Common myeloid progenitor, CD34-positive (primary cell): Measurements from ENCODE around the gene CCDC81.

Source experiments
- CTCF ChIA-PET: fragments of 350-600 bp; sonication (Branson Sonifier 250); formaldehyde crosslinking; loops from one replicate; lab custom pipeline; 2021; ENCODE audit warnings: antibody characterized with exemption; lab: Charles Lee
- POLR2A ChIA-PET: fragments of 350-600 bp; sonication (Branson Sonifier 250); formaldehyde crosslinking; loops from one replicate; lab custom pipeline; 2021; ENCODE audit warnings: antibody characterized with exemption; lab: Charles Lee
- DNase-seq, 3 donors: peaks; one replicate each; pipeline versions ENCODE4 v3.0.0 to v3.0.0-alpha.2; 2013
- H3K27ac ChIP-seq, 2 experiments: 1 replicate in 1 of 2; 2 replicates in 1 of 2; pipeline ENCODE4 v1.7.0; 2013; ENCODE audit warnings: inconsistent platforms in 2 of 2, low read length in 2 of 2, mild to moderate bottlenecking in 2 of 2, low read depth in 1 of 2, moderate library complexity in 1 of 2; ENCODE audit not compliant: severe bottlenecking in 2 of 2, insufficient read depth in 1 of 2, poor library complexity in 1 of 2
- H3K27me3 ChIP-seq, 5 experiments: replicated peaks in 2 of 5; 1 replicate in 3 of 5; 2 replicates in 2 of 5; pipeline versions ENCODE4 v1.6.1 to v1.7.0; 2013; ENCODE audit warnings: low read length in 4 of 5, mild to moderate bottlenecking in 2 of 5, moderate library complexity in 2 of 5, inconsistent platforms in 1 of 5; ENCODE audit not compliant: insufficient read depth in 5 of 5, control insufficient read depth in 4 of 5
- H3K36me3 ChIP-seq, 4 experiments: 1 replicate in 2 of 4; 2 replicates in 2 of 4; pipeline versions ENCODE4 v1.6.1 to v1.7.0; 2013; ENCODE audit warnings: low read length in 3 of 4, control low read depth in 1 of 4, mild to moderate bottlenecking in 1 of 4; ENCODE audit not compliant: control insufficient read depth in 4 of 4, insufficient read depth in 4 of 4
- H3K4me1 ChIP-seq, 4 experiments: 1 replicate in 3 of 4; 2 replicates in 1 of 4; pipeline versions ENCODE4 v1.6.1 to v1.7.1; 2013; ENCODE audit warnings: low read length in 3 of 4, mild to moderate bottlenecking in 3 of 4, control low read depth in 1 of 4, inconsistent platforms in 1 of 4, moderate library complexity in 1 of 4; ENCODE audit not compliant: control insufficient read depth in 4 of 4, insufficient read depth in 4 of 4; ENCODE audit errors: control extremely low read depth in 1 of 4
- H3K4me3 ChIP-seq, 7 experiments: 1 replicate in 4 of 7; 2 replicates in 3 of 7; pipeline versions ENCODE4 v1.5.1 to v1.7.0; 2013; ENCODE audit warnings: mild to moderate bottlenecking in 7 of 7, low read length in 6 of 7, moderate library complexity in 6 of 7, inconsistent platforms in 2 of 7, low read depth in 2 of 7, control low read depth in 1 of 7; ENCODE audit not compliant: insufficient read depth in 4 of 7, control insufficient read depth in 1 of 7; ENCODE audit errors: extremely low read depth in 1 of 7
- H3K9me3 ChIP-seq, 5 experiments: 1 replicate in 4 of 5; 2 replicates in 1 of 5; pipeline versions ENCODE4 v1.6.1 to v1.7.1; 2013; ENCODE audit warnings: low read length in 4 of 5, mild to moderate bottlenecking in 2 of 5, inconsistent platforms in 1 of 5, low read depth in 1 of 5, moderate library complexity in 1 of 5; ENCODE audit not compliant: control insufficient read depth in 4 of 5, insufficient read depth in 2 of 5; ENCODE audit errors: control extremely low read depth in 1 of 5
- WGBS: methylation state at CpG from one replicate; pipeline ENCODE4 v1.1.5; 2013; ENCODE audit not compliant: insufficient coverage; 5-methylcytosine and 5-hydroxymethylcytosine counted together

The CCDC81 gene

DNA sequence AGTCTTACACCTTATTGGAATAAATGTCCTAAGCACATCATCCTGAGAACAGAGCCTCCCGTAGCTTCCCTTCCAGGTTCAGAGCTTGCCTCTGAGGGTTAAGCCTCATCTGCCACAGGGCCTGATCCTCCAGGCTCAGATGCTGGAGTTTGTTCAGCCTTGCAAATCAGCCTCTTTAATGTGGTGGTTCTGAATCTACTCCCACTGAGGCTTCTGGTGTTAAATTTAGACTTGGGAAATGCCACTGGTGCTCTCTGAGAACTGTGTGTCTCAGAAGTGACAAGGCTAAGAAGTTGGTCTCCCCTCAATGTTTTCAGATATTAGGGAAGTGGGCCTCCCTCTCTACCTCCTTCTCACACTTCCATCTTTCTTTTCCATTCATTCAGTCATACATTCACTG, 68.7 kb downstream of the CCDC81 start:
- no peaks in the 10 kb centered on the region for H3K9me3 ChIP-seq
- H3K4me1 ChIP-seq = peaks cover 0 to 11% (median 4%) of the 10 kb centered on the region in 4 experiments
- H3K27me3 ChIP-seq = no peaks in the 10 kb centered on the region
- H3K36me3 ChIP-seq = peaks cover 0 to 66% (median 20%) of the 10 kb centered on the region in 4 experiments
- POLR2A ChIA-PET = no interaction called here
- no peak for DNase-seq
- H3K27ac ChIP-seq = no peak overlapping the region
- no peak overlapping the region for H3K4me3 ChIP-seq
- CTCF ChIA-PET = interaction anchor here (2.4 kb wide), 1 partner anchor 14 kb away, joined by 10 read pairs; no protein-coding TSS in a partner anchor
- WGBS = 45% methylated on average over 1 of the region's 1 CpG

- peaks cover 0 to 65% (median 24%) of the 10 kb centered on the region in 4 experiments for H3K36me3 ChIP-seq
- no peak overlapping the region for H3K27ac ChIP-seq
- POLR2A ChIA-PET = no interaction called here
- DNase-seq = no peak
- no peaks in the 10 kb centered on the region for H3K27me3 ChIP-seq
- no peaks in the 10 kb centered on the region for H3K9me3 ChIP-seq
- CTCF ChIA-PET = interaction anchor here (1.0 to 1.1 kb wide), 2 partner anchors 10 to 17 kb away, joined by 3 to 4 read pairs; no protein-coding TSS in a partner anchor
- H3K4me1 ChIP-seq = peaks cover 0 to 22% (median 4%) of the 10 kb centered on the region in 4 experiments
- H3K4me3 ChIP-seq = no peak overlapping the region
- 100% methylated on average over 1 of the region's 1 CpG for WGBS
These were observed 70.3 kb downstream of the CCDC81 start for GRCh38 chr11:86444981-86445380.

DNA sequence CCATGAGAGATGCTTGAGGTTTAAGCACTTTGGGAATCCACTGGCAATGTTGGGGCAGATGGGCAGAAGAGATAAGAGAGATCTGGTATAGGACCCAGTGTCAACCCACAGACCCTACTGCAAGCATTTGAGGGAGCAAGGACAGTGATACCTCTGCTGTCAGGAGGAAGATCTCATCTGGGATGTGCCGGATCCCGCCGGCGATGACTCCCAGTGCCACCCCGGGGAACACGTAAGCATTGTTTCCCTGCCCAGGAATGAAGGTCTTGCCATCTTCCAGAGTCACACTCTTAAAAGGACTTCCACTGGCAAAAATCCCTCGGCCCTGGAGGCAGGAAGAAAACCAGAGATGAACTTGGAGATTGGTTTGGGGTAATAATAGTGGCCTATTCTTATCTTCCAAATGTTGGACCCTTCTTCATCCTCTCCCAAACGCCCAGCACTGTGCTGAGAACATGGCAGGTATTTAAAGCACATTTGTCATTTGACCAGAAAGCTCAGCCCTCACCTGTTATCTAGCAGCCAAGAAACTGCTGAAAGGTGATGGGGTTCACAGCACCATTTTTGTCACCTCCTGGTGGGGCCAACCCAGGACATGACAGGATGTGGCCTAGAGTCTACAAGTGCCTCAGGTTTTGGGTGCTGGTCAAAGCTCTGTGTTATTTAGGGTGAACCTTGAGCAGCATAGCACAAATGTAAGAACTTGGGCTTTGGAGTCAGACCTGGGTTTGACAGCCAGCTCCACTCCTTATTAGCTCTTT, 71.7 kb downstream of the CCDC81 start:
- CTCF ChIA-PET = interaction anchor here (0.6 to 1.1 kb wide), 3 partner anchors 9 to 162 kb away, joined by 3 to 4 read pairs (median 4); no protein-coding TSS in a partner anchor
- WGBS = 100% methylated on average over 7 of the region's 8 CpGs
- POLR2A ChIA-PET = no interaction called here
- no peaks in the 10 kb centered on the region for H3K9me3 ChIP-seq
- H3K36me3 ChIP-seq = peaks cover 0 to 57% (median 22%) of the 10 kb centered on the region in 4 experiments
- DNase-seq = no peak
- H3K4me1 ChIP-seq = peaks cover 0 to 26% (median 4%) of the 10 kb centered on the region in 4 experiments
- no peak overlapping the region for H3K27ac ChIP-seq
- H3K4me3 ChIP-seq = no peak overlapping the region
- no peaks in the 10 kb centered on the region for H3K27me3 ChIP-seq

DNA sequence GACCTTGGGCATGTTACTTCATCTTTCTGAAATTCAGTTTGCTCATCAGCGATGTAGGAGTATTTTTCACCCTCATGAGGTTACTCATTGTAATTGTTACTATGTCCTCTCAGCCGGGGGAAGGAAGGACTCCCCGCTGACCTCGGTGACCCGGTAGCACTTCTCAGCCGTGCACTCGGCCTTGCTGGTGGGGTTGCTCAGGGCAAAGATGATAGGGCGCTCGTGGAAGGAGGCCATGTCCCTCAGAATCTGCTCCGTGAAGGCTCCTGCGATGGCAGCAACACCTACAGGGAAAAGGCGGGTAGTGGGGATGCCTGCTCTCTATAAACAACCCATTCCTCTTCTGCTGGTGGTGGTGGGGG, 72.2 kb downstream of the CCDC81 start:
- Histone ChIP-seq H3K27me3 (no peaks in the 10 kb centered on the region), H3K27ac (no peak overlapping the region), H3K36me3 (peaks cover 0 to 57% (median 20%) of the 10 kb centered on the region in 4 experiments), H3K4me3 (no peak overlapping the region), H3K9me3 (no peaks in the 10 kb centered on the region), H3K4me1 (peaks cover 0 to 26% (median 4%) of the 10 kb centered on the region in 4 experiments)
- POLR2A ChIA-PET = no interaction called here
- DNase-seq = no peak
- CTCF ChIA-PET = interaction anchor here (0.6 to 1.0 kb wide), 2 partner anchors 125 to 161 kb away, joined by 3 to 4 read pairs; no protein-coding TSS in a partner anchor
- 98% methylated on average over 10 of the region's 12 CpGs for WGBS

DNA sequence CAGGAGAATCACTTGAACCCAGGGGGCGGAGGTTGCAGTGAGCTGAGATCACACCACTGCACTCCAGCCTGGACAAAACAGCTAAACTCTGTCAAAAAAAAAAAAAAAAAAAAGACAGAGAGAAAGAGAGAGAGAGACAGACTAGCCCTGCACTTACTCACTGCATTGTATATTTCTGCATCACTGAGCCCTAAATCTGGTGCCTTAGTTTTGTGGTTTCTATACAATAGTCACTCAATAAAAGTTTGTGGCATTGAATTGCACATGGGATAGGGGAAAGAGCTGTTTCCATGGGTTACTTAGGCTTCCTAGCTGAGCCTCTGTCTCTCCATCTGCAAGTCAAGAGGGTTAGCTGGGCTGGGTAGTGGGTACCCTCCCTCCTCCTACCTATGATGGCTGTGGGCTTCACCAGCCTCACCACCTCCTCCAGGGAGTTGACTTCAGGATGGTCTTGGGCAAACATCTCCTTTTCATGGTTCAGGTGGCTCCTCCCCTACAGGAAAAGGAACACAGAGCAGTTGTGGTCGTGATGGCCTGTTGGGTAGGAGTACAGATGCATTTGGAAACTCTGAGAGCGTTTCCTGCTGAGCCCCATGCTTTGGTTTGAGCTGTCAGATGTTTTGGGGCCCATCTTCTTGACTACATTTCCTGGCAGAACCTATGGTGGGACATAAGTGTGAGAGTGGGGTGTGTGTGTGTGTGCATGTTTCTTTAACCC, 73.2 kb downstream of the CCDC81 start:
- DNase-seq = peak in 1 of 3 donors; percentile 19
- ChIA-PET CTCF (interaction anchor here (0.6 to 0.8 kb wide), 2 partner anchors 10 to 92 kb away, joined by 3 read pairs; no protein-coding TSS in a partner anchor), POLR2A (no interaction called here)
- 100% methylated on average over 1 of the region's 3 CpGs for WGBS
- Histone ChIP-seq H3K27me3 (no peaks in the 10 kb centered on the region), H3K36me3 (peaks cover 0 to 49% (median 19%) of the 10 kb centered on the region in 4 experiments), H3K9me3 (no peaks in the 10 kb centered on the region), H3K27ac (no peak overlapping the region), H3K4me3 (no peak overlapping the region), H3K4me1 (peaks cover 0 to 26% (median 4%) of the 10 kb centered on the region in 4 experiments)

- 95% methylated on average over 5 of the region's 5 CpGs for WGBS
- H3K4me3 ChIP-seq = no peak overlapping the region
- CTCF ChIA-PET = interaction anchor here (2.5 to 2.6 kb wide), 2 partner anchors 159 to 468 kb away, joined by 5 to 7 read pairs; no protein-coding TSS in a partner anchor
These were observed 75.4 kb downstream of the CCDC81 start for GRCh38 chr11:86449993-86450629.

More at GRCh38 chr11:86449993-86450629, 75.4 kb downstream of the CCDC81 start:
- peaks cover 0 to 30% (median 16%) of the 10 kb centered on the region in 4 experiments for H3K36me3 ChIP-seq
- no peak overlapping the region for H3K27ac ChIP-seq
- H3K27me3 ChIP-seq = no peaks in the 10 kb centered on the region
- H3K9me3 ChIP-seq = no peaks in the 10 kb centered on the region
- DNase-seq = no peak
- peaks cover 0 to 26% (median 4%) of the 10 kb centered on the region in 4 experiments for H3K4me1 ChIP-seq
- POLR2A ChIA-PET = no interaction called here
